HG03064 (cell line): Measurements from ENCODE around the gene LINC01488.

Experiments used
- ATAC-seq: cut with Tn5 transposase; IDR thresholded peaks from one replicate; pipeline ENCODE4 v1.9.1; 2021; ENCODE audit warnings: low read depth; ENCODE audit not compliant: unreplicated experiment

LINC01488 gene

GRCh38 chr11:69462106-69462951 is 19.1 kb upstream of the LINC01488 start:
- ATAC-seq = no peak

GRCh38 chr11:69463181-69463994 is 18.1 kb upstream of the LINC01488 start:
- ATAC-seq = no peak

GRCh38 chr11:69463995-69464960 is 17.2 kb upstream of the LINC01488 start:
- no peak for ATAC-seq

- ATAC-seq = no peak
Observed at GRCh38 chr11:69465236-69466000, 16.0 kb upstream of the LINC01488 start.

GRCh38 chr11:69466039-69466438 is 15.4 kb upstream of the LINC01488 start:
- ATAC-seq = no peak

GRCh38 chr11:69467196-69467595 is 14.3 kb upstream of the LINC01488 start:
- no peak for ATAC-seq

GRCh38 chr11:69467646-69468045 is 13.8 kb upstream of the LINC01488 start:
- no peak for ATAC-seq

- ATAC-seq = no peak
Observed at GRCh38 chr11:69468221-69468620, 13.2 kb upstream of the LINC01488 start.

GRCh38 chr11:69468911-69469885 is 12.3 kb upstream of the LINC01488 start:
- no peak for ATAC-seq

GRCh38 chr11:69470301-69470700 is 11.2 kb upstream of the LINC01488 start:
- ATAC-seq = no peak

- no peak for ATAC-seq
Observed at GRCh38 chr11:69470793-69471728, 10.4 kb upstream of the LINC01488 start.

- no peak for ATAC-seq
Observed at GRCh38 chr11:69471729-69472540, 9.5 kb upstream of the LINC01488 start.

- ATAC-seq = no peak
Observed at GRCh38 chr11:69472541-69473275, 8.8 kb upstream of the LINC01488 start.

GRCh38 chr11:69473276-69473845 is 8.1 kb upstream of the LINC01488 start:
- no peak for ATAC-seq

- ATAC-seq = no peak
Observed at GRCh38 chr11:69474736-69475135, 6.7 kb upstream of the LINC01488 start.
